NCI-H1105 (cell line): ENCODE data around the gene ADAMTS4.
A peak's percentile ranks its signal among the peaks of the same experiment; 100 is the strongest.

ENCODE experiments used
- DNase-seq: peaks from one replicate; lab custom pipeline; 2025; lab: John Stamatoyannopoulos, UW

ADAMTS4 gene

DNA sequence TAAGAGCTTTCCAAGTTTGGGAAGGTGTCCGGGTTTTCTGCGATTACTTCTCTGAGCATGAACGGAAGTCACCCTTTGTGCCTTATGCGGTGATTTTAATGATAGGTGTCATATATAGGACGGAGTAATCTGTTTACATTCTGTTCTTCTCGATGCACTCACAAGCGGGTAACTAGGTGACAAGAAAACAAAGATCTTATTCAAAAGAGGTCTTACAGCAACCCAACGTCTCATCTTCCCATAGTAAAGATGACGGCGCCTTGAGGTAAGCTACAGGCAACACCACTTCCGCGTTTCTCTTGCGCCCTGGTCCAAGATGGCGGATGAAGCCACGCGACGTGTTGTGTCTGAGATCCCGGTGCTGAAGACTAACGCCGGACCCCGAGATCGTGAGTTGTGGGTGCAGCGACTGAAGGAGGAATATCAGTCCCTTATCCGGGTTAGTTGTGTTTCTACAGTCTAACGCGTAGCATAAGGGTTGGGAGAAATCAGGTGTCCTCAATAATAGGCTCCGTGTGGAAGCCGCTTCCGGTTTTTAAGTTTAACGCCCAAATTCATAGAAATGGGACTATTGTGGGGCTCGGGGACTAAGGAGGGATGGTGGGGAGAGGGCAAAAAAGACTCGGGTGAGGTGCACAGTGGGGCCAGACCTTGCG is 45.0 kb downstream of the ADAMTS4 start, which contains the start of gene UFC1:
Gene UFC1, plus strand, starts transcription at position 297 of the 656 bp plus-strand sequence. Its CDS starts 20 bp downstream, at position 317.
- DNase-seq: peak; percentile 85

DNA sequence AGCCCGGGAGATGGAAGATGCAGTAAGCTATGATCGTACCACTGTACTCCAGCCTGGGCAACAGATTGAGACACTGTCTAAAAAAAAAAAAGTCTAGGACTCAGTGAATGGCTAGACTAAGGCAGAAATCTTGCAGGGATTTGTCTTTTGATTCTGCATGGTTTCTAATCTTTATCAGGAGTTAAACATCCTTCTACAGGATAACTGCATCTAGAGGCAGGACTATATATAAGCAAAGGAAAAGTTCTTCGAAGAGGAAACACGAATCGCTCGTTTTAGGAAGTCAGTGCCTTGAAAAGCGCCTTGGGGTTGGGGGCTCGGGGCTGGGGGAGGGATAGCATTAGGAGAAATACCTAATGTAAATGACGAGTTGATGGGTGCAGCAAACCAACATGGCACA is 45.7 kb downstream of the ADAMTS4 start:
- no peak for DNase-seq

- DNase-seq: no peak
Measured at GRCh38 chr1:161145832-161146231, 53.0 kb downstream of the ADAMTS4 start.

DNA sequence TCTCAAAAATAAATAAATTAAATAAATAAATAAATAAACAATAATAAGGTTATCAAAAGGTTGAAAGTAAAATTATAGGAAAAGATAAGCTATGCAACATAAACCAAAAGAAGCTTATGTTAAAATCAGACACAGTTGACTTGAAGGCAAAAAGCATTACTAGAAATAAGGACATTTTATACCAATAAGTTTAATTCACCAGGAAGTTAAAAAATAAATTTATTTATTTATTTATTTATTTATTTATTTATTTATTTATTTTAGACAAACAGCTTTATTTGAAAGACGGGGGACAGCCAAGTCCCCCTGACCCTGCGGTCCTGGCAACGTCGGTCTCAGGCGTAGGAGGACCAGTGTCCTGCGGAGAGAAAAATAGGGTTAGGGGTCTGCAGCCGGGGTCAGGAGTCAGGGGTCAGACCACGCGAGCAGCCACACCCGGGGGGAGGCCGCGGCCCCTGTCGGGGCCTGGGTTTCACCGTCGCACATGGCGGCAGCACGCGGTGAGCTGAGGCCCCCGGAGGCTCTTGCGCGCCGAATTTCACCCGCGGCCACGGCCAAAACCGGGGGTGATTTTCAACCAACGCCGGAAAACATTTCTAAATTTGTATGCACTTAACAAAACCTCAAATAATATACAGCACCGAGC is 58.0 kb downstream of the ADAMTS4 start:
- DNase-seq: no peak

DNA sequence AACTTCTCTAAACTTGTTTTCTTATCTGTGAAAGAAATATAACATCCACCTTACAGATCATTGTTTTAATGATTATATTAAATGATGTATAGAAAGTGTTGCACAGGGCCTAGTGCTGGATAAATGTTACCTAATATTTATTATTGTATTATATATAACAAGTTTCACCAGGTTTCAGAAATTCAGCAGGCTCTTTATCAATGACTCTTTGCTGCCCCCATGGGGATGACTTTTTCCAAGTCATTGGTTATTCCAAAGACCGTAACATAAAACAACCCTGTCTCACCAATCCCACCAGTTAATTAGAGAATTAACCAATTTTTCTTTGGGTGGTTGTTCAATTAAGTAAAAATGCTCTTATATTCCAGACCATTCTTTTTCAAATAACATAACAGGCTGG is 59.1 kb downstream of the ADAMTS4 start:
- peak; percentile 32 for DNase-seq

GRCh38 chr1:161138431-161138830 is 60.4 kb downstream of the ADAMTS4 start:
- DNase-seq: no peak

- DNase-seq: no peak
Measured at GRCh38 chr1:161137881-161138280, 61.0 kb downstream of the ADAMTS4 start.
